HCT116 (cell line): ENCODE data around the gene PMAIP1. TPM values are rescaled to one million over a fixed set of nuclear protein-coding genes. Genes with fewer than 3 reads are reported as not detected.
"Not testable (repeated sequence)": the region's sequence is repeated elsewhere in the genome, so short reads cannot be mapped to it uniquely, and the experiment has no call there.

Source experiments
- ATAC-seq: fragments of 200-7000 bp; cut with Tn5 transposase; 2 replicates; pipeline ENCODE4 v1.9.1; 2020; ENCODE audit warnings: mild to moderate bottlenecking, moderate library complexity
- BruUV-seq: library from RNA; stranded (reverse); fragments of 400-500 nt; replicated peaks from 2 replicates; lab custom pipeline; 2021; lab: Mats Ljungman, UMichigan
- CTCF ChIA-PET: fragments of 300-600 bp; sonication (Branson Sonifier 250); formaldehyde crosslinking; loops from one replicate; lab custom pipeline; 2021; ENCODE audit warnings: antibody characterized with exemption; lab: Charles Lee
- POLR2A ChIA-PET: fragments of 300-600, 350-600 bp; sonication (Branson Sonifier 250); formaldehyde crosslinking; loops from one replicate; lab custom pipeline; 2021; ENCODE audit warnings: antibody characterized with exemption; lab: Charles Lee
- RAD21 ChIA-PET, 2 experiments: fragments of 300-600 bp; sonication (Branson Sonifier 250); formaldehyde crosslinking; loops; one replicate each; lab custom pipeline; 2023; ENCODE audit warnings: low total read pairs in 2 of 2; ENCODE audit not compliant: uncharacterized antibody in 2 of 2, unreplicated experiment in 2 of 2, low non-redundant PET in 1 of 2; lab: Charles Lee
- DNase-seq: peaks from one replicate; pipeline ENCODE4 v3.0.0-alpha.2; 2010; ENCODE audit warnings: low read depth, low spot score
- H2AFZ ChIP-seq: fragments of 200-600 bp; shearing (Covaris generic), sonication (generic); 2 replicates; pipeline ENCODE4 v1.6.1; 2017; ENCODE audit warnings: low read depth, mixed run types, mixed read lengths, antibody characterized with exemption, low read length; ENCODE audit not compliant: poor library complexity, severe bottlenecking
- H3K27ac ChIP-seq: 2 replicates; pipeline ENCODE4 v1.5.1; 2012; ENCODE audit warnings: low read depth, low read length
- H3K27me3 ChIP-seq: fragments of 200-600 bp; sonication (generic); 2 replicates; pipeline ENCODE4 v1.6.1; 2016; ENCODE audit warnings: mixed run types, low read length, mixed read lengths; ENCODE audit not compliant: insufficient read depth
- H3K36me3 ChIP-seq, 2 experiments: fragments of 200-500 bp in 1 of 2; fragments of 200-600 bp in 1 of 2; sonication (Bioruptor generic) in 1 of 2; sonication (generic) in 1 of 2; 2 replicates each; pipeline versions ENCODE4 v1.5.1 to v1.6.1; 2014 to 2016; ENCODE audit warnings: low read length in 2 of 2, inconsistent platforms in 1 of 2, mixed read lengths in 1 of 2, mixed run types in 1 of 2; ENCODE audit not compliant: insufficient read depth in 2 of 2, control insufficient read depth in 1 of 2
- H3K4me1 ChIP-seq, 2 experiments: fragments of 200-600 bp in 1 of 2; sonication (generic) in 1 of 2; 2 replicates each; pipeline versions ENCODE4 v1.5.1 to v1.6.1; 2012 to 2017; ENCODE audit warnings: low read length in 2 of 2, inconsistent platforms in 1 of 2, mild to moderate bottlenecking in 1 of 2, mixed read lengths in 1 of 2, mixed run types in 1 of 2, moderate library complexity in 1 of 2; ENCODE audit not compliant: insufficient read depth in 2 of 2, control insufficient read depth in 1 of 2
- H3K4me2 ChIP-seq: fragments of 200-600 bp; sonication (generic); 2 replicates; pipeline ENCODE4 v1.6.1; 2017; ENCODE audit warnings: mixed run types, low read length, mixed read lengths
- H3K4me3 ChIP-seq, 2 experiments: fragments of 200-600 bp in 1 of 2; sonication (generic) in 1 of 2; replicated peaks in 1 of 2; 2 replicates each; pipeline ENCODE4 v1.5.1; 2011 to 2016; ENCODE audit warnings: low read length in 2 of 2, control low read depth in 1 of 2, low read depth in 1 of 2, mild to moderate bottlenecking in 1 of 2, mixed read lengths in 1 of 2, mixed run types in 1 of 2
- H3K79me2 ChIP-seq: fragments of 200-600 bp; sonication (generic); 2 replicates; pipeline ENCODE4 v1.6.1; 2017; ENCODE audit warnings: mild to moderate bottlenecking, mixed run types, low read length, moderate library complexity, mixed read lengths; ENCODE audit not compliant: insufficient read depth
- H3K9ac ChIP-seq: fragments of 200-600 bp; sonication (generic); 2 replicates; pipeline ENCODE4 v1.6.1; 2016; ENCODE audit warnings: low read length, mixed read lengths
- H3K9me2 ChIP-seq: fragments of 200-600 bp; sonication (generic), shearing (Covaris generic); 2 replicates; pipeline ENCODE4 v1.6.1; 2017; ENCODE audit warnings: mixed run types, mild to moderate bottlenecking, moderate library complexity; ENCODE audit not compliant: insufficient read depth
- H3K9me3 ChIP-seq, 2 experiments: fragments of 200-500 bp in 1 of 2; fragments of 200-600 bp in 1 of 2; sonication (Bioruptor generic) in 1 of 2; sonication (generic) in 1 of 2; 2 replicates each; pipeline ENCODE4 v1.6.1; 2014 to 2017; ENCODE audit warnings: low read length in 2 of 2, mixed read lengths in 2 of 2, inconsistent platforms in 1 of 2, low read depth in 1 of 2, mild to moderate bottlenecking in 1 of 2, mixed run types in 1 of 2, moderate library complexity in 1 of 2; ENCODE audit not compliant: control insufficient read depth in 1 of 2, insufficient read depth in 1 of 2
- H4K20me1 ChIP-seq: fragments of 200-600 bp; sonication (generic), shearing (Covaris generic); 2 replicates; pipeline ENCODE4 v1.6.1; 2017; ENCODE audit warnings: mixed run types, mild to moderate bottlenecking, moderate library complexity; ENCODE audit not compliant: insufficient read depth
- CTCF ChIP-seq, 3 experiments: fragments of 200-600 bp in 1 of 3; sonication (generic) in 1 of 3; IDR thresholded peaks in 2 of 3; conservative IDR thresholded peaks in 1 of 3; 2 replicates each; pipeline ENCODE4 v1.5.1; 2012 to 2017; ENCODE audit warnings: low read depth in 2 of 3, low read length in 2 of 3, antibody characterized with exemption in 1 of 3, borderline replicate concordance in 1 of 3, control low read depth in 1 of 3, mild to moderate bottlenecking in 1 of 3, mixed read lengths in 1 of 3, mixed run types in 1 of 3, moderate library complexity in 1 of 3; ENCODE audit not compliant: insufficient read depth in 1 of 3
- EGR1 ChIP-seq: IDR thresholded peaks from 2 replicates; pipeline ENCODE4 v1.6.1; 2012; ENCODE audit warnings: low read depth
- EZH2 ChIP-seq: fragments of 200-600 bp; sonication (generic); IDR thresholded peaks from 2 replicates; pipeline ENCODE4 v1.6.1; 2017; ENCODE audit warnings: antibody characterized with exemption, mixed run types
- FOSL1 ChIP-seq: IDR thresholded peaks from 2 replicates; pipeline ENCODE4 v1.6.1; 2012; ENCODE audit warnings: low read depth
- RAD21 ChIP-seq: IDR thresholded peaks from 2 replicates; pipeline ENCODE4 v1.6.1; 2012; ENCODE audit warnings: low read depth, mild to moderate bottlenecking
- SIN3A ChIP-seq: IDR thresholded peaks from 2 replicates; pipeline ENCODE4 v1.6.1; 2012; ENCODE audit warnings: low read depth
- SRF ChIP-seq: IDR thresholded peaks from 2 replicates; pipeline ENCODE4 v1.6.1; 2012; ENCODE audit warnings: low read depth
- ZFX ChIP-seq: fragments of 450-650 bp; IDR thresholded peaks from 2 replicates; pipeline ENCODE4 v1.6.1; 2017
- ZNF274 ChIP-seq: fragments of 200-500 bp; sonication (Bioruptor generic); IDR thresholded peaks from 2 replicates; pipeline ENCODE4 v1.6.1; 2014; ENCODE audit warnings: mild to moderate bottlenecking, low read depth, low read length, inconsistent platforms
- intact Hi-C: fragments of 100-400 bp; cut with micrococcal nuclease; formaldehyde crosslinking; loops from 2 replicates; pipeline ENCODE4 v1.10.0; 2022
- total RNA-seq: library from RNA; stranded (reverse); gene quantifications from one replicate; pipeline ENCODE4 v1.2.1, GENCODE V29; 2021; ENCODE audit not compliant: unreplicated experiment
- TF ChIP-seq, protein P1 (sequence below): IDR thresholded peaks from 2 replicates; pipeline ENCODE4 v1.6.1; 2011; ENCODE audit warnings: mild to moderate bottlenecking, low read length, moderate library complexity; ENCODE audit not compliant: insufficient replicate concordance; ENCODE audit errors: extremely low read depth
- TF ChIP-seq, protein P2 (sequence below): IDR thresholded peaks from 2 replicates; pipeline ENCODE4 v1.6.1; 2012

PMAIP1 gene
- total RNA-seq, 1 experiment from 2014 or later: 66.7 TPM

- Histone ChIP-seq H3K9ac (no peak overlapping the region), H3K4me2 (no peak overlapping the region), H3K9me2 (no peaks in the 10 kb centered on the region), H3K27me3 (no peaks in the 10 kb centered on the region), H3K36me3 (no peaks in the 10 kb centered on the region), H2AFZ (no peak overlapping the region), H4K20me1 (no peaks in the 10 kb centered on the region), H3K9me3 (no peaks in the 10 kb centered on the region), H3K27ac (no peak overlapping the region), H3K79me2 (no peaks in the 10 kb centered on the region), H3K4me1 (no peaks in the 10 kb centered on the region), H3K4me3 (no peak overlapping the region)
- POLR2A ChIA-PET: no interaction called here
- BruUV-seq: no TSS peak
- DNase-seq: no peak
- intact Hi-C loops: no loop called here
- TF ChIP-seq ZNF274: no peak
- TF ChIP-seq EGR1: no peak
- no peak for TF ChIP-seq SRF
- CTCF ChIA-PET: no interaction called here
- no peak for ATAC-seq
- RAD21 ChIA-PET: no interaction called here
These were observed 46.4 kb upstream of the PMAIP1 start for GRCh38 chr18:59853380-59853779.

- RAD21 ChIA-PET, POLR2A ChIA-PET, H3K9me2 ChIP-seq, H3K9ac ChIP-seq, ATAC-seq, H3K36me3 ChIP-seq, H3K9me3 ChIP-seq, H3K4me1 ChIP-seq, H3K79me2 ChIP-seq, H3K27ac ChIP-seq, H3K27me3 ChIP-seq, H4K20me1 ChIP-seq, CTCF ChIA-PET, DNase-seq, H2AFZ ChIP-seq, H3K4me3 ChIP-seq, H3K4me2 ChIP-seq, intact Hi-C loops, BruUV-seq: not testable (repeated sequence)
These were observed 45.8 kb upstream of the PMAIP1 start for GRCh38 chr18:59853988-59854387.

- no peak overlapping the region for H3K4me2 ChIP-seq
- no peak overlapping the region for H3K27ac ChIP-seq
- CTCF ChIA-PET: no interaction called here
- H3K27me3 ChIP-seq: no peaks in the 10 kb centered on the region
- intact Hi-C loops: no loop called here
- no peak overlapping the region for H3K4me3 ChIP-seq
- POLR2A ChIA-PET: no interaction called here
- no peaks in the 10 kb centered on the region for H3K9me2 ChIP-seq
- H3K4me1 ChIP-seq: no peaks in the 10 kb centered on the region
- no TSS peak for BruUV-seq
- no peaks in the 10 kb centered on the region for H4K20me1 ChIP-seq
- no peak for DNase-seq
- no peak overlapping the region for H2AFZ ChIP-seq
- H3K9ac ChIP-seq: no peak overlapping the region
- H3K9me3 ChIP-seq: no peaks in the 10 kb centered on the region
- RAD21 ChIA-PET: no interaction called here
- no peaks in the 10 kb centered on the region for H3K79me2 ChIP-seq
- no peak for ATAC-seq
- H3K36me3 ChIP-seq: no peaks in the 10 kb centered on the region
- TF ChIP-seq FOSL1 (no peak), RAD21 (no peak), ZFX (no peak), SRF (no peak), SIN3A (no peak), EZH2 (no peak), CTCF (IDR thresholded peaks at IDR 0.05 in 2 of 3, conservative IDR thresholded peaks at IDR 0.05 in 1 of 3; ENCODE audit: borderline replicate concordance in 1 of 3, insufficient read depth in 1 of 3, low read depth in 2 of 3, low read length in 2 of 3) (no peak)
- TF ChIP-seq, protein P1, sequence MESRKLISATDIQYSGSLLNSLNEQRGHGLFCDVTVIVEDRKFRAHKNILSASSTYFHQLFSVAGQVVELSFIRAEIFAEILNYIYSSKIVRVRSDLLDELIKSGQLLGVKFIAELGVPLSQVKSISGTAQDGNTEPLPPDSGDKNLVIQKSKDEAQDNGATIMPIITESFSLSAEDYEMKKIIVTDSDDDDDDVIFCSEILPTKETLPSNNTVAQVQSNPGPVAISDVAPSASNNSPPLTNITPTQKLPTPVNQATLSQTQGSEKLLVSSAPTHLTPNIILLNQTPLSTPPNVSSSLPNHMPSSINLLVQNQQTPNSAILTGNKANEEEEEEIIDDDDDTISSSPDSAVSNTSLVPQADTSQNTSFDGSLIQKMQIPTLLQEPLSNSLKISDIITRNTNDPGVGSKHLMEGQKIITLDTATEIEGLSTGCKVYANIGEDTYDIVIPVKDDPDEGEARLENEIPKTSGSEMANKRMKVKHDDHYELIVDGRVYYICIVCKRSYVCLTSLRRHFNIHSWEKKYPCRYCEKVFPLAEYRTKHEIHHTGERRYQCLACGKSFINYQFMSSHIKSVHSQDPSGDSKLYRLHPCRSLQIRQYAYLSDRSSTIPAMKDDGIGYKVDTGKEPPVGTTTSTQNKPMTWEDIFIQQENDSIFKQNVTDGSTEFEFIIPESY: no peak
- TF ChIP-seq, protein P2, sequence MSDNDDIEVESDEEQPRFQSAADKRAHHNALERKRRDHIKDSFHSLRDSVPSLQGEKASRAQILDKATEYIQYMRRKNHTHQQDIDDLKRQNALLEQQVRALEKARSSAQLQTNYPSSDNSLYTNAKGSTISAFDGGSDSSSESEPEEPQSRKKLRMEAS: no peak
These were observed 38.8 kb upstream of the PMAIP1 start for GRCh38 chr18:59861009-59861408.
